Breast epithelium (tissue), 3 donors: ENCODE results near the gene VEPH1.

Experiments
- CTCF ChIP-seq, 3 donors: fragments of 450-650 bp; IDR thresholded peaks; one replicate each; pipeline ENCODE4 v1.5.1; 2016 to 2017; ENCODE audit warnings: antibody characterized with exemption in 3 of 3, mild to moderate bottlenecking in 3 of 3, moderate library complexity in 3 of 3
- POLR2A ChIP-seq: fragments of 450-650 bp; IDR thresholded peaks from one replicate; pipeline ENCODE4 v1.6.1; 2016; ENCODE audit warnings: antibody characterized with exemption, mild to moderate bottlenecking, moderate library complexity

- TF ChIP-seq POLR2A (no peak), CTCF (IDR thresholded peaks at IDR 0.05) (no peak)
Observed at GRCh38 chr3:157526036-157526435, 22.8 kb upstream of the VEPH1 start.
